GM23338 (cell line): ENCODE measurements around the gene SELENOS. TPM values are rescaled to one million over a fixed set of nuclear protein-coding genes. Genes with fewer than 3 reads are reported as not detected.

ENCODE experiments used
- CREB1 ChIP-seq: fragments of 250-450 bp; sonication (Bioruptor Pico); IDR thresholded peaks from 2 replicates; pipeline ENCODE4 v1.5.0; 2020; ENCODE audit warnings: low read depth, mild to moderate bottlenecking, moderate library complexity
- EZH2phosphoT487 ChIP-seq: fragments of 200-600 bp; sonication (generic); IDR thresholded peaks from one replicate; pipeline ENCODE4 v1.8.1; 2018; ENCODE audit warnings: antibody characterized with exemption; ENCODE audit not compliant: unreplicated experiment
- STAT1 ChIP-seq: IDR thresholded peaks from one replicate; pipeline ENCODE4 v1.6.1; 2016; ENCODE audit warnings: antibody characterized with exemption; ENCODE audit not compliant: unreplicated experiment
- ZNF114 ChIP-seq: fragments of 250-450 bp; sonication (Bioruptor Pico); IDR thresholded peaks from 2 replicates; pipeline ENCODE4 v1.5.0; 2020; ENCODE audit warnings: mild to moderate bottlenecking, moderate library complexity
- ZNF331 ChIP-seq: fragments of 250-450 bp; sonication (Bioruptor Pico); IDR thresholded peaks from 2 replicates; pipeline ENCODE4 v1.5.0; 2020; ENCODE audit warnings: low read depth, mild to moderate bottlenecking, moderate library complexity
- polyA plus RNA-seq: library from polyadenylated mRNA; unstranded; fragments of >200 nt; fragmentation: Nextera tagmentation; extraction: Ambion mirVana; gene quantifications from 2 replicates; pipeline ENCODE4 v1.2.1, GENCODE V29; 2016
- total RNA-seq: library from RNA; depleted of rRNA; stranded (reverse); fragments of >200 nt; shearing (Covaris generic); gene quantifications from 2 replicates; pipeline ENCODE4 v1.2.3, GENCODE V29; 2014
- TF ChIP-seq, protein P1 (sequence below): fragments of 250-450 bp; sonication (Bioruptor Pico); IDR thresholded peaks from 2 replicates; pipeline ENCODE4 v1.5.0; 2020; ENCODE audit warnings: mild to moderate bottlenecking, moderate library complexity
- TF ChIP-seq, protein P2 (sequence below): IDR thresholded peaks from 2 replicates; pipeline ENCODE4 v1.6.1; 2016; ENCODE audit warnings: antibody characterized with exemption

Gene SELENOS
- total and polyA plus RNA-seq, 2 experiments from 2014 or later: 37.0 to 106 TPM

DNA sequence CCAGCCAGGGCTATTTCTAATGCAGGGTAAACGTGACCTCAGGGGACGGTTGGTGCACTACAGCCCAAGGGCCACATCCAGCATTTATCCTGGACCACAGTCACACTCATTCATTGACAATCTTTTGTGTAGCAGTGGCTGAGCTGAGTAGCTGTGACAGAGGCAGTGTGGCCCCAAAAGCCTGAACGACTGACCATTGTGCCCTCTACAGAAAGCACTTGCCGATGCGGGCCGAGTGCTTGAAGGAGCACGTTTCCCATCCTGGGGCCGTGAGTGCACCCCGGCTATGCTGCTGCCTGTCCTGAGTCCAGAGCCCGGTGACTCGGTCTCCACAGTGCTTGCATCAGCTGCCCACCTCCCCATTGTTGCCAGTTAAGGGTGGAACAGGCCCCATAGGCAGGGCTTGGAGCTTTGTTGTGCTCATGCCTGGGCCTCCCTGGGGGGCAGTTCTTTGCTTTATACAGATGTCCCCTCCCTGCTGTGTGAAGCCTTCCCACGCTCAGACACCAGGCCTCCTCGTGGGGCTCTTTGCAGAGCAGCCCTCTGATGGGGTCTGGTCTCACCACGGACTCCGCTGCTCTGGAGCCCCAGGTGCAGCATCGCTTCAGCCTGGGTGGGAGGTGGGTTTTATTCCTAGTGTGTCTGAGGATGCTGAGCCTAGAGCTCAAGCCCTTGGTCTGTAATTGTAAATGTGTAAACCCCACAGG, 30.8 kb upstream of the SELENOS start (continued):
- TF ChIP-seq, protein P1, sequence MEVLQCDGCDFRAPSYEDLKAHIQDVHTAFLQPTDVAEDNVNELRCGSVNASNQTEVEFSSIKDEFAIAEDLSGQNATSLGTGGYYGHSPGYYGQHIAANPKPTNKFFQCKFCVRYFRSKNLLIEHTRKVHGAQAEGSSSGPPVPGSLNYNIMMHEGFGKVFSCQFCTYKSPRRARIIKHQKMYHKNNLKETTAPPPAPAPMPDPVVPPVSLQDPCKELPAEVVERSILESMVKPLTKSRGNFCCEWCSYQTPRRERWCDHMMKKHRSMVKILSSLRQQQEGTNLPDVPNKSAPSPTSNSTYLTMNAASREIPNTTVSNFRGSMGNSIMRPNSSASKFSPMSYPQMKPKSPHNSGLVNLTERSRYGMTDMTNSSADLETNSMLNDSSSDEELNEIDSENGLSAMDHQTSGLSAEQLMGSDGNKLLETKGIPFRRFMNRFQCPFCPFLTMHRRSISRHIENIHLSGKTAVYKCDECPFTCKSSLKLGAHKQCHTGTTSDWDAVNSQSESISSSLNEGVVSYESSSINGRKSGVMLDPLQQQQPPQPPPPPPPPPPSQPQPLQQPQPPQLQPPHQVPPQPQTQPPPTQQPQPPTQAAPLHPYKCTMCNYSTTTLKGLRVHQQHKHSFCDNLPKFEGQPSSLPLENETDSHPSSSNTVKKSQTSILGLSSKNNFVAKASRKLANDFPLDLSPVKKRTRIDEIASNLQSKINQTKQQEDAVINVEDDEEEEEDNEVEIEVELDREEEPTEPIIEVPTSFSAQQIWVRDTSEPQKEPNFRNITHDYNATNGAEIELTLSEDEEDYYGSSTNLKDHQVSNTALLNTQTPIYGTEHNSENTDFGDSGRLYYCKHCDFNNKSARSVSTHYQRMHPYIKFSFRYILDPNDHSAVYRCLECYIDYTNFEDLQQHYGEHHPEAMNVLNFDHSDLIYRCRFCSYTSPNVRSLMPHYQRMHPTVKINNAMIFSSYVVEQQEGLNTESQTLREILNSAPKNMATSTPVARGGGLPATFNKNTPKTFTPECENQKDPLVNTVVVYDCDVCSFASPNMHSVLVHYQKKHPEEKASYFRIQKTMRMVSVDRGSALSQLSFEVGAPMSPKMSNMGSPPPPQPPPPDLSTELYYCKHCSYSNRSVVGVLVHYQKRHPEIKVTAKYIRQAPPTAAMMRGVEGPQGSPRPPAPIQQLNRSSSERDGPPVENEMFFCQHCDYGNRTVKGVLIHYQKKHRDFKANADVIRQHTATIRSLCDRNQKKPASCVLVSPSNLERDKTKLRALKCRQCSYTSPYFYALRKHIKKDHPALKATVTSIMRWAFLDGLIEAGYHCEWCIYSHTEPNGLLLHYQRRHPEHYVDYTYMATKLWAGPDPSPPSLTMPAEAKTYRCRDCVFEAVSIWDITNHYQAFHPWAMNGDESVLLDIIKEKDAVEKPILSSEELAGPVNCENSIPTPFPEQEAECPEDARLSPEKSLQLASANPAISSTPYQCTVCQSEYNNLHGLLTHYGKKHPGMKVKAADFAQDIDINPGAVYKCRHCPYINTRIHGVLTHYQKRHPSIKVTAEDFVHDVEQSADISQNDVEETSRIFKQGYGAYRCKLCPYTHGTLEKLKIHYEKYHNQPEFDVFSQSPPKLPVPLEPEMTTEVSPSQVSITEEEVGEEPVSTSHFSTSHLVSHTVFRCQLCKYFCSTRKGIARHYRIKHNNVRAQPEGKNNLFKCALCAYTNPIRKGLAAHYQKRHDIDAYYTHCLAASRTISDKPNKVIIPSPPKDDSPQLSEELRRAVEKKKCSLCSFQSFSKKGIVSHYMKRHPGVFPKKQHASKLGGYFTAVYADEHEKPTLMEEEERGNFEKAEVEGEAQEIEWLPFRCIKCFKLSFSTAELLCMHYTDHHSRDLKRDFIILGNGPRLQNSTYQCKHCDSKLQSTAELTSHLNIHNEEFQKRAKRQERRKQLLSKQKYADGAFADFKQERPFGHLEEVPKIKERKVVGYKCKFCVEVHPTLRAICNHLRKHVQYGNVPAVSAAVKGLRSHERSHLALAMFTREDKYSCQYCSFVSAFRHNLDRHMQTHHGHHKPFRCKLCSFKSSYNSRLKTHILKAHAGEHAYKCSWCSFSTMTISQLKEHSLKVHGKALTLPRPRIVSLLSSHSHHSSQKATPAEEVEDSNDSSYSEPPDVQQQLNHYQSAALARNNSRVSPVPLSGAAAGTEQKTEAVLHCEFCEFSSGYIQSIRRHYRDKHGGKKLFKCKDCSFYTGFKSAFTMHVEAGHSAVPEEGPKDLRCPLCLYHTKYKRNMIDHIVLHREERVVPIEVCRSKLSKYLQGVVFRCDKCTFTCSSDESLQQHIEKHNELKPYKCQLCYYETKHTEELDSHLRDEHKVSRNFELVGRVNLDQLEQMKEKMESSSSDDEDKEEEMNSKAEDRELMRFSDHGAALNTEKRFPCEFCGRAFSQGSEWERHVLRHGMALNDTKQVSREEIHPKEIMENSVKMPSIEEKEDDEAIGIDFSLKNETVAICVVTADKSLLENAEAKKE (CRISPR knock-in tag): no peak
- TF ChIP-seq EZH2phosphoT487: no peak
- TF ChIP-seq ZNF331: no peak
- no peak for TF ChIP-seq STAT1
- no peak for TF ChIP-seq ZNF114 (CRISPR knock-in tag)
- TF ChIP-seq CREB1 (CRISPR knock-in tag): no peak
- TF ChIP-seq, protein P2, sequence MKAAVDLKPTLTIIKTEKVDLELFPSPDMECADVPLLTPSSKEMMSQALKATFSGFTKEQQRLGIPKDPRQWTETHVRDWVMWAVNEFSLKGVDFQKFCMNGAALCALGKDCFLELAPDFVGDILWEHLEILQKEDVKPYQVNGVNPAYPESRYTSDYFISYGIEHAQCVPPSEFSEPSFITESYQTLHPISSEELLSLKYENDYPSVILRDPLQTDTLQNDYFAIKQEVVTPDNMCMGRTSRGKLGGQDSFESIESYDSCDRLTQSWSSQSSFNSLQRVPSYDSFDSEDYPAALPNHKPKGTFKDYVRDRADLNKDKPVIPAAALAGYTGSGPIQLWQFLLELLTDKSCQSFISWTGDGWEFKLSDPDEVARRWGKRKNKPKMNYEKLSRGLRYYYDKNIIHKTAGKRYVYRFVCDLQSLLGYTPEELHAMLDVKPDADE: no peak
